NCI-H1048 (cell line): ENCODE results near the gene EHMT1.
"Not testable (repeated sequence)": the region's sequence is repeated elsewhere in the genome, so short reads cannot be mapped to it uniquely, and the experiment has no call there.

Source experiments
- DNase-seq: peaks from one replicate; lab custom pipeline; 2025; lab: John Stamatoyannopoulos, UW

Gene EHMT1

GRCh38 chr9:137720571-137721110 is 101.8 kb downstream of the EHMT1 start:
- DNase-seq: no peak

- DNase-seq: no peak
Observed at GRCh38 chr9:137721479-137721878, 102.7 kb downstream of the EHMT1 start.

GRCh38 chr9:137721899-137722298 is 103.1 kb downstream of the EHMT1 start:
- DNase-seq: no peak

- DNase-seq: no peak
Observed at GRCh38 chr9:137722481-137722880, 103.7 kb downstream of the EHMT1 start.

GRCh38 chr9:137723356-137723755 is 104.6 kb downstream of the EHMT1 start:
- not testable (repeated sequence) for DNase-seq

GRCh38 chr9:137723783-137724445 is 105.1 kb downstream of the EHMT1 start:
- no peak for DNase-seq

- DNase-seq: no peak
Observed at GRCh38 chr9:137724818-137725240, 106.0 kb downstream of the EHMT1 start.

GRCh38 chr9:137725598-137725997 is 106.8 kb downstream of the EHMT1 start:
- DNase-seq: no peak

- not testable (repeated sequence) for DNase-seq
Observed at GRCh38 chr9:137726336-137726735, 107.5 kb downstream of the EHMT1 start.

GRCh38 chr9:137726764-137727163 is 108.0 kb downstream of the EHMT1 start:
- DNase-seq: no peak

GRCh38 chr9:137727716-137728115 is 108.9 kb downstream of the EHMT1 start:
- no peak for DNase-seq

- DNase-seq: no peak
Observed at GRCh38 chr9:137728444-137729311, 109.9 kb downstream of the EHMT1 start.

- DNase-seq: no peak
Observed at GRCh38 chr9:137731216-137731946, 112.6 kb downstream of the EHMT1 start.

GRCh38 chr9:137731947-137732813 is 113.4 kb downstream of the EHMT1 start:
- DNase-seq: no peak

GRCh38 chr9:137733429-137733828 is 114.6 kb downstream of the EHMT1 start:
- DNase-seq: no peak

- no peak for DNase-seq
Observed at GRCh38 chr9:137734181-137734580, 115.4 kb downstream of the EHMT1 start.

- not testable (repeated sequence) for DNase-seq
Observed at GRCh38 chr9:137738182-137738696, 119.4 kb downstream of the EHMT1 start.

- no peak for DNase-seq
Observed at GRCh38 chr9:137738703-137739102, 119.9 kb downstream of the EHMT1 start.

- DNase-seq: no peak
Observed at GRCh38 chr9:137739371-137740309, 120.8 kb downstream of the EHMT1 start.

GRCh38 chr9:137740312-137740711 is 121.5 kb downstream of the EHMT1 start:
- no peak for DNase-seq
